Eye (tissue), 1 donor: ENCODE data around the gene CPSF6.
A peak's percentile ranks its signal among the peaks of the same experiment; 100 is the strongest.
"Not testable (repeated sequence)": the region's sequence is repeated elsewhere in the genome, so short reads cannot be mapped to it uniquely, and the experiment has no call there.

Experiments
- DNase-seq: peaks from one replicate; pipeline ENCODE4 v3.0.0-alpha.2; 2015

CPSF6 gene

GRCh38 chr12:69262264-69262974 lies 23.1 kb downstream of the CPSF6 start:
- DNase-seq = no peak

- no peak for DNase-seq
Measured at GRCh38 chr12:69265205-69265604, 25.8 kb downstream of the CPSF6 start.

- not testable (repeated sequence) for DNase-seq
Measured at GRCh38 chr12:69265633-69266032, 26.3 kb downstream of the CPSF6 start.

- DNase-seq = no peak
Measured at GRCh38 chr12:69266036-69266635, 26.8 kb downstream of the CPSF6 start.

GRCh38 chr12:69269736-69270135 lies 30.4 kb downstream of the CPSF6 start:
- no peak for DNase-seq

- no peak for DNase-seq
Measured at GRCh38 chr12:69272511-69272910, 33.1 kb downstream of the CPSF6 start.

- no peak for DNase-seq
Measured at GRCh38 chr12:69274861-69275260, 35.5 kb downstream of the CPSF6 start.

- DNase-seq = no peak
Measured at GRCh38 chr12:69275471-69275891, 36.1 kb downstream of the CPSF6 start.

GRCh38 chr12:69278814-69279782 lies 39.7 kb downstream of the CPSF6 start:
- no peak for DNase-seq

GRCh38 chr12:69284131-69284530 lies 44.8 kb downstream of the CPSF6 start:
- peak; percentile 67 for DNase-seq

GRCh38 chr12:69287556-69287955 lies 48.2 kb downstream of the CPSF6 start:
- no peak for DNase-seq

GRCh38 chr12:69290545-69291277 lies 51.3 kb downstream of the CPSF6 start:
- DNase-seq = peak; percentile 91

- DNase-seq = no peak
Measured at GRCh38 chr12:69291278-69291593, 51.9 kb downstream of the CPSF6 start.

GRCh38 chr12:69298133-69298532 lies 58.8 kb downstream of the CPSF6 start:
- DNase-seq = no peak

- DNase-seq = no peak
Measured at GRCh38 chr12:69298947-69299346, 59.6 kb downstream of the CPSF6 start.

- DNase-seq = no peak
Measured at GRCh38 chr12:69304284-69304683, 64.9 kb downstream of the CPSF6 start.

- no peak for DNase-seq
Measured at GRCh38 chr12:69309461-69309860, 70.1 kb downstream of the CPSF6 start.

- DNase-seq = no peak
Measured at GRCh38 chr12:69313209-69313608, 73.8 kb downstream of the CPSF6 start.

GRCh38 chr12:69316784-69317183 lies 77.4 kb downstream of the CPSF6 start:
- DNase-seq = not testable (repeated sequence)

GRCh38 chr12:69317233-69317632 lies 77.9 kb downstream of the CPSF6 start:
- not testable (repeated sequence) for DNase-seq

GRCh38 chr12:69318225-69318624 lies 78.9 kb downstream of the CPSF6 start:
- no peak for DNase-seq

GRCh38 chr12:69321351-69321750 lies 82.0 kb downstream of the CPSF6 start:
- DNase-seq = no peak
